HEK293T (cell line): ENCODE data around the gene KDM4C.

ENCODE experiments used
- BHLHE40 ChIP-seq: fragments of 450-650 bp; IDR thresholded peaks from 2 replicates; pipeline ENCODE4 v1.6.1; 2016; ENCODE audit warnings: mild to moderate bottlenecking, moderate library complexity, borderline replicate concordance
- CTBP1 ChIP-seq: fragments of 450-650 bp; IDR thresholded peaks from 2 replicates; pipeline ENCODE4 v1.6.1; 2016; ENCODE audit warnings: borderline replicate concordance
- ELF4 ChIP-seq: fragments of 450-650 bp; IDR thresholded peaks from 2 replicates; pipeline ENCODE4 v1.6.1; 2017; ENCODE audit warnings: antibody characterized with exemption
- FOXA1 ChIP-seq: fragments of 450-650 bp; IDR thresholded peaks from 2 replicates; pipeline ENCODE4 v1.6.1; 2016; ENCODE audit warnings: mild to moderate bottlenecking
- FOXK2 ChIP-seq: fragments of 450-650 bp; IDR thresholded peaks from 2 replicates; pipeline ENCODE4 v1.6.1; 2016; ENCODE audit warnings: mild to moderate bottlenecking
- L3MBTL2 ChIP-seq: fragments of 450-650 bp; conservative IDR thresholded peaks from 2 replicates; pipeline ENCODE4 v1.6.1; 2016; ENCODE audit warnings: mild to moderate bottlenecking
- LEF1 ChIP-seq: fragments of 450-650 bp; IDR thresholded peaks from 2 replicates; pipeline ENCODE4 v1.6.1; 2017; ENCODE audit warnings: mild to moderate bottlenecking, borderline replicate concordance
- SP1 ChIP-seq: fragments of 450-650 bp; IDR thresholded peaks from 2 replicates; pipeline ENCODE4 v1.6.1; 2017
- SUZ12 ChIP-seq: fragments of 450-650 bp; IDR thresholded peaks from 2 replicates; pipeline ENCODE4 v1.6.1; 2016; ENCODE audit warnings: mild to moderate bottlenecking
- TARDBP ChIP-seq: fragments of 450-650 bp; IDR thresholded peaks from 2 replicates; pipeline ENCODE4 v1.6.1; 2016
- ZNF384 ChIP-seq: fragments of 450-650 bp; IDR thresholded peaks from 2 replicates; pipeline ENCODE4 v1.6.1; 2016
- TF ChIP-seq, protein P1 (sequence below): fragments of 450-650 bp; IDR thresholded peaks from 2 replicates; pipeline ENCODE4 v1.6.1; 2016

DNA sequence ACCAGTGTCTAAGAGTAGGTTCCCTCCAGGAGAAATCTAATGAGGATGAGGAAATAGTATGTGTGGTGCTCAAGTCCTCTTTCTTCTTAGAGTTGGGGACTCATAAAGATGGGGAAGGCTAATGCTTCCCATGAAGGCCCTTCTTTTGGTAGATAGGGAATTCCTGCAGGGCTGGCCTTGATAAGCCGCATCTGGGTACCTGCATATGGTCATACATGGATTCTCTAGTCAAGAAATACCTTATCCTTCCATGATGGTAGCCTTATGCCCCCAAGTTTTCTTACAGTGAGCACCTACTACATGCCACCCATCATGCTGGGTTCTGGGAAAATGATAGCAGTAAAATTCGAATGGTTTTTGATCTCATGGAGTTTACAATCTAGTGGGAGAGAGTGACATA is 382.6 kb downstream of the KDM4C start:
- TF ChIP-seq FOXK2 (no peak), BHLHE40 (no peak), SUZ12 (no peak), SP1 (no peak), TARDBP (no peak), ELF4 (no peak), L3MBTL2 (no peak), ZNF384 (no peak), FOXA1 (no peak), CTBP1 (no peak), LEF1 (no peak)
- TF ChIP-seq, protein P1, sequence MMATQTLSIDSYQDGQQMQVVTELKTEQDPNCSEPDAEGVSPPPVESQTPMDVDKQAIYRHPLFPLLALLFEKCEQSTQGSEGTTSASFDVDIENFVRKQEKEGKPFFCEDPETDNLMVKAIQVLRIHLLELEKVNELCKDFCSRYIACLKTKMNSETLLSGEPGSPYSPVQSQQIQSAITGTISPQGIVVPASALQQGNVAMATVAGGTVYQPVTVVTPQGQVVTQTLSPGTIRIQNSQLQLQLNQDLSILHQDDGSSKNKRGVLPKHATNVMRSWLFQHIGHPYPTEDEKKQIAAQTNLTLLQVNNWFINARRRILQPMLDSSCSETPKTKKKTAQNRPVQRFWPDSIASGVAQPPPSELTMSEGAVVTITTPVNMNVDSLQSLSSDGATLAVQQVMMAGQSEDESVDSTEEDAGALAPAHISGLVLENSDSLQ = no peak
